Fibroblast of gingiva (primary cell): ENCODE data around the gene EDN3.

ENCODE experiments used
- DNase-seq: peaks from one replicate; pipeline ENCODE4 v3.0.0-alpha.2; 2011; ENCODE audit warnings: low read depth

EDN3 gene

GRCh38 chr20:59308493-59309201 is 8.2 kb downstream of the EDN3 start:
- no peak for DNase-seq

GRCh38 chr20:59309218-59309617 is 8.8 kb downstream of the EDN3 start:
- DNase-seq, result no peak

- DNase-seq, result no peak
Measured at GRCh38 chr20:59314997-59315396, 14.6 kb downstream of the EDN3 start.

GRCh38 chr20:59316911-59317731 is 16.7 kb downstream of the EDN3 start:
- DNase-seq, result no peak

GRCh38 chr20:59318201-59318790 is 17.9 kb downstream of the EDN3 start:
- DNase-seq, result no peak

GRCh38 chr20:59318803-59319202 is 18.4 kb downstream of the EDN3 start:
- no peak for DNase-seq

GRCh38 chr20:59320426-59320825 is 20.0 kb downstream of the EDN3 start:
- no peak for DNase-seq

- no peak for DNase-seq
Measured at GRCh38 chr20:59320854-59321647, 20.6 kb downstream of the EDN3 start.

GRCh38 chr20:59322081-59322480 is 21.7 kb downstream of the EDN3 start:
- DNase-seq, result no peak

GRCh38 chr20:59322585-59323454 is 22.4 kb downstream of the EDN3 start:
- no peak for DNase-seq

GRCh38 chr20:59323731-59324130 is 23.3 kb downstream of the EDN3 start:
- no peak for DNase-seq

GRCh38 chr20:59324521-59325141 is 24.2 kb downstream of the EDN3 start:
- DNase-seq, result no peak

GRCh38 chr20:59325142-59325523 is 24.7 kb downstream of the EDN3 start:
- DNase-seq, result no peak

- no peak for DNase-seq
Measured at GRCh38 chr20:59326188-59326587, 25.8 kb downstream of the EDN3 start.

GRCh38 chr20:59328071-59328470 is 27.7 kb downstream of the EDN3 start:
- no peak for DNase-seq

GRCh38 chr20:59331721-59332329 is 31.4 kb downstream of the EDN3 start:
- no peak for DNase-seq

GRCh38 chr20:59333260-59333845 is 32.9 kb downstream of the EDN3 start:
- DNase-seq, result no peak

- DNase-seq, result no peak
Measured at GRCh38 chr20:59333951-59334350, 33.5 kb downstream of the EDN3 start.

GRCh38 chr20:59334651-59335300 is 34.4 kb downstream of the EDN3 start:
- DNase-seq, result no peak

- DNase-seq, result no peak
Measured at GRCh38 chr20:59335377-59335776, 35.0 kb downstream of the EDN3 start.
